Neural cell (in vitro differentiated cells): ENCODE measurements around the gene KCNG3. TPM values are rescaled to one million over a fixed set of nuclear protein-coding genes. Genes with fewer than 3 reads are reported as not detected.

Experiments used
- H2AFZ ChIP-seq: fragments of 200-600, 300-800 bp; sonication (generic), shearing (Covaris generic); 2 replicates; pipeline ENCODE4 v1.6.0; 2014; ENCODE audit warnings: low read depth, mild to moderate bottlenecking, antibody characterized with exemption, low read length, moderate library complexity
- H3F3A ChIP-seq: fragments of 200-600 bp; shearing (Covaris generic); 2 replicates; pipeline ENCODE4 v1.6.1; 2016; ENCODE audit warnings: mild to moderate bottlenecking, moderate library complexity, mixed read lengths, antibody characterized with exemption, low read length; ENCODE audit not compliant: insufficient read depth, poor library complexity, severe bottlenecking
- H3K27ac ChIP-seq: fragments of 200-600, 300-800 bp; sonication (generic), shearing (Covaris generic); 2 replicates; pipeline ENCODE4 v1.5.1; 2014; ENCODE audit warnings: mild to moderate bottlenecking, low read length, moderate library complexity
- H3K27me3 ChIP-seq: fragments of 300-800, 200-600 bp; sonication (generic), shearing (Covaris generic); 2 replicates; pipeline ENCODE4 v1.6.0; 2014; ENCODE audit warnings: mild to moderate bottlenecking, low read depth, low read length, moderate library complexity; ENCODE audit not compliant: insufficient read depth
- H3K36me3 ChIP-seq: fragments of 300-800, 200-600 bp; sonication (generic), shearing (Covaris generic); 2 replicates; pipeline ENCODE4 v1.5.1; 2014; ENCODE audit warnings: mild to moderate bottlenecking, antibody characterized with exemption, low read length, moderate library complexity; ENCODE audit not compliant: insufficient read depth
- H3K4me2 ChIP-seq: fragments of 300-800, 200-600 bp; sonication (generic), shearing (Covaris generic); 2 replicates; pipeline ENCODE4 v1.6.0; 2014; ENCODE audit warnings: mild to moderate bottlenecking, low read length
- H3K4me3 ChIP-seq: fragments of 300-800, 200-600 bp; sonication (generic), shearing (Covaris generic); 2 replicates; pipeline ENCODE4 v1.5.1; 2014; ENCODE audit warnings: mild to moderate bottlenecking, low read length, moderate library complexity
- H3K79me2 ChIP-seq: fragments of 200-600 bp; shearing (Covaris generic); replicated peaks from 2 replicates; pipeline ENCODE4 v1.6.0; 2014; ENCODE audit warnings: mild to moderate bottlenecking, low read length, moderate library complexity; ENCODE audit not compliant: insufficient read depth
- H3K9ac ChIP-seq: fragments of 300-800, 200-600 bp; sonication (generic), shearing (Covaris generic); 2 replicates; pipeline ENCODE4 v1.6.1; 2016; ENCODE audit warnings: mild to moderate bottlenecking, low read length, mixed read lengths
- H3K9me2 ChIP-seq: fragments of 200-600 bp; shearing (Covaris generic); 2 replicates; pipeline ENCODE4 v1.6.1; 2016; ENCODE audit warnings: mild to moderate bottlenecking, low read length, mixed read lengths; ENCODE audit not compliant: insufficient read depth
- H3K9me3 ChIP-seq: fragments of 200-600, 300-800 bp; sonication (generic), shearing (Covaris generic); 2 replicates; pipeline ENCODE4 v1.6.1; 2016; ENCODE audit warnings: mild to moderate bottlenecking, mixed run types, low read length, moderate library complexity, mixed read lengths
- H4K20me1 ChIP-seq: fragments of 200-600 bp; shearing (Covaris generic); 2 replicates; pipeline ENCODE4 v1.6.1; 2016; ENCODE audit warnings: mild to moderate bottlenecking, mixed run types; ENCODE audit not compliant: insufficient read depth
- EP300 ChIP-seq: fragments of 450-650 bp; conservative IDR thresholded peaks from 2 replicates; pipeline ENCODE4 v1.6.1; 2014; ENCODE audit warnings: antibody characterized with exemption, mild to moderate bottlenecking, moderate library complexity; ENCODE audit not compliant: poor library complexity, severe bottlenecking
- EZH2 ChIP-seq: fragments of 200-600, 300-800 bp; shearing (Covaris generic), sonication (generic); IDR thresholded peaks from 2 replicates; pipeline ENCODE4 v1.6.1; 2014; ENCODE audit warnings: antibody characterized with exemption, low read length, borderline replicate concordance, mild to moderate bottlenecking; ENCODE audit not compliant: insufficient read depth, poor library complexity, severe bottlenecking
- MXI1 ChIP-seq: fragments of 450-650 bp; conservative IDR thresholded peaks from 2 replicates; pipeline ENCODE4 v1.6.1; 2014; ENCODE audit warnings: antibody characterized with exemption, mild to moderate bottlenecking; ENCODE audit not compliant: poor library complexity, severe bottlenecking
- POLR2AphosphoS5 ChIP-seq: IDR thresholded peaks from 2 replicates; pipeline ENCODE4 v1.6.1; 2012
- RAD21 ChIP-seq: fragments of 450-650 bp; conservative IDR thresholded peaks from 2 replicates; pipeline ENCODE4 v1.6.1; 2014; ENCODE audit warnings: antibody characterized with exemption, mild to moderate bottlenecking, moderate library complexity
- REST ChIP-seq: IDR thresholded peaks from 2 replicates; pipeline ENCODE4 v1.6.1; 2012; ENCODE audit warnings: borderline replicate concordance
- SMC3 ChIP-seq: fragments of 450-650 bp; conservative IDR thresholded peaks from 2 replicates; pipeline ENCODE4 v1.6.1; 2014; ENCODE audit warnings: antibody characterized with exemption, mild to moderate bottlenecking, moderate library complexity; ENCODE audit not compliant: poor library complexity
- TAF1 ChIP-seq: IDR thresholded peaks from 2 replicates; pipeline ENCODE4 v1.6.1; 2012; ENCODE audit warnings: low read depth
- polyA plus RNA-seq: library from polyadenylated mRNA; depleted of rRNA; stranded (reverse); fragments of >200 nt; gene quantifications from 2 replicates; pipeline ENCODE4 v1.2.3, GENCODE V29; 2014
- TF ChIP-seq, protein P1 (sequence below): fragments of 450-650 bp; IDR thresholded peaks from 2 replicates; pipeline ENCODE4 v1.5.1; 2014; ENCODE audit warnings: antibody characterized with exemption, mild to moderate bottlenecking, moderate library complexity; ENCODE audit not compliant: poor library complexity, severe bottlenecking

The KCNG3 gene
- polyA plus RNA-seq, 1 donor from 2014 or later: 0.74 TPM

GRCh38 chr2:42537493-42537892 lies 43.7 kb upstream of the KCNG3 start:
- Histone ChIP-seq H4K20me1 (no peaks in the 10 kb centered on the region), H3K9ac (no peak overlapping the region), H3K27ac (no peak overlapping the region), H3K27me3 (no peaks in the 10 kb centered on the region), H3K36me3 (no peaks in the 10 kb centered on the region), H2AFZ (no peak overlapping the region), H3K4me3 (no peak overlapping the region), H3K79me2 (no peaks in the 10 kb centered on the region), H3K9me3 (no peaks in the 10 kb centered on the region), H3K9me2 (no peaks in the 10 kb centered on the region), H3K4me2 (no peak overlapping the region), H3F3A (no peaks in the 10 kb centered on the region)
- TF ChIP-seq, protein P1, sequence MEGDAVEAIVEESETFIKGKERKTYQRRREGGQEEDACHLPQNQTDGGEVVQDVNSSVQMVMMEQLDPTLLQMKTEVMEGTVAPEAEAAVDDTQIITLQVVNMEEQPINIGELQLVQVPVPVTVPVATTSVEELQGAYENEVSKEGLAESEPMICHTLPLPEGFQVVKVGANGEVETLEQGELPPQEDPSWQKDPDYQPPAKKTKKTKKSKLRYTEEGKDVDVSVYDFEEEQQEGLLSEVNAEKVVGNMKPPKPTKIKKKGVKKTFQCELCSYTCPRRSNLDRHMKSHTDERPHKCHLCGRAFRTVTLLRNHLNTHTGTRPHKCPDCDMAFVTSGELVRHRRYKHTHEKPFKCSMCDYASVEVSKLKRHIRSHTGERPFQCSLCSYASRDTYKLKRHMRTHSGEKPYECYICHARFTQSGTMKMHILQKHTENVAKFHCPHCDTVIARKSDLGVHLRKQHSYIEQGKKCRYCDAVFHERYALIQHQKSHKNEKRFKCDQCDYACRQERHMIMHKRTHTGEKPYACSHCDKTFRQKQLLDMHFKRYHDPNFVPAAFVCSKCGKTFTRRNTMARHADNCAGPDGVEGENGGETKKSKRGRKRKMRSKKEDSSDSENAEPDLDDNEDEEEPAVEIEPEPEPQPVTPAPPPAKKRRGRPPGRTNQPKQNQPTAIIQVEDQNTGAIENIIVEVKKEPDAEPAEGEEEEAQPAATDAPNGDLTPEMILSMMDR: no peak

GRCh38 chr2:42532397-42532796 lies 38.6 kb upstream of the KCNG3 start:
- Histone ChIP-seq H3K4me2 (no peak overlapping the region), H3K36me3 (no peaks in the 10 kb centered on the region), H3K79me2 (no peaks in the 10 kb centered on the region), H3K9me2 (no peaks in the 10 kb centered on the region), H3K9me3 (no peaks in the 10 kb centered on the region), H3K4me3 (no peak overlapping the region), H4K20me1 (no peaks in the 10 kb centered on the region), H3K27ac (no peak overlapping the region), H3F3A (no peaks in the 10 kb centered on the region), H3K27me3 (no peaks in the 10 kb centered on the region), H3K9ac (no peak overlapping the region), H2AFZ (no peak overlapping the region)
- TF ChIP-seq RAD21 (no peak), MXI1 (no peak), REST (no peak), EZH2 (no peak), EP300 (no peak), SMC3 (no peak), POLR2AphosphoS5 (no peak), TAF1 (no peak)
- TF ChIP-seq, protein P1: no peak
